ENCODE measurements around the gene HPN.
A peak's percentile ranks its signal among the peaks of the same experiment; 100 is the strongest.
"Not testable (repeated sequence)": the region's sequence is repeated elsewhere in the genome, so short reads cannot be mapped to it uniquely, and the experiment has no call there.

The HPN gene

DNA sequence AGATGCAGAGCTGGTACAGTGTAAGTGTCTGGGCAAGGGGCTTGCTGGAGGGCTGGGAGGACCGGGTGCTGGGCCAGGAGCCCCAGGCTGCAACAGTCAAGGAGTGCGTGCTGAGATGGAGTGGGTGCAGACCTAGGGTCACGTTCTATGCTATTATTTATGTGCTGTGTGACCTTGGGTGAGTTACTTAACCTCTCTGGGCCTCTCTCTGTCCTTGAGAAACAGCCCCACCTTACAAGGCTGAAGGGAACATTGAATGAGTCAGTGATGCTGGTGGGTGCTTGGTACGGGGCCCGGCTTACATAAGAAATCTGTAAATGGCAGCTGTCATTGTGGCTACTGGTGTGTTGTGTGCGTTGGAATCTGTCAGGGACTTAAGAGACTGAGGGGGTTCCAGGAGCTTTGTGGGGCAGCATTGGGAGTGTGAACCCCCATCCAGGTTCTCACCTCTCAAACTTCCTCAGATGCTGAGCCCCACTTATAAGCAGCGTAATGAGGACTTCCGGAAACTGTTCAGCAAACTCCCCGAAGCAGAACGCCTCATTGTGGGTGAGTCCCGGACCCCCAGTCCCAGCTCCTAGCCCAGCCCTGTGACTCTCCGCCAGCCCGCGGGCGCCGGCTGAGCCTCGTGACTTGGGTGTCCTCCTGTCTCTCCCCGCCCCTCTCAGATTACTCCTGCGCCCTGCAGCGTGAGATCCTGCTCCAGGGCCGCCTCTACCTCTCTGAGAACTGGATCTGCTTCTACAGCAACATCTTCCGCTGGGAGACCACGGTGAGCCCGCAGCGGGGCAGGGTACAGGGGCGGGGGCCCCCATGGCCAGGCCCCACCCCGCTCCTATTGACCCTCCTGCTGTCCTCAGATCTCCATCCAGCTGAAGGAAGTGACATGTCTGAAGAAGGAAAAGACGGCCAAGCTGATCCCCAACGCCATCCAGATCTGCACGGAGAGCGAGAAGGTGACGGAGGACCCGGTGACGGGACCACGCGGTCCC, 31.8 kb upstream of the HPN start:
- no peak for TF ChIP-seq SPI1 (IDR thresholded peaks at IDR 0.05; ENCODE audit: low read depth, low read length)
- TF ChIP-seq TAF1 (IDR thresholded peaks at IDR 0.05; ENCODE audit: low read depth, low read length) = no peak
- no peak for TF ChIP-seq POU2F2 (IDR thresholded peaks at IDR 0.05; ENCODE audit: low read depth, low read length)
- TF ChIP-seq PAX5 (IDR thresholded peaks at IDR 0.05; ENCODE audit: insufficient read depth, low read length, severe bottlenecking) = no peak
- TF ChIP-seq POLR2AphosphoS5 (IDR thresholded peaks at IDR 0.05; ENCODE audit: low read depth, low read length) = no peak
- no peak for TF ChIP-seq POLR2A (IDR thresholded peaks at IDR 0.05; ENCODE audit: low read depth, low read length)
- FAIRE-seq (no peak), DNase-seq (ENCODE audit: insufficient read length, low spot score) (no peak)

DNA sequence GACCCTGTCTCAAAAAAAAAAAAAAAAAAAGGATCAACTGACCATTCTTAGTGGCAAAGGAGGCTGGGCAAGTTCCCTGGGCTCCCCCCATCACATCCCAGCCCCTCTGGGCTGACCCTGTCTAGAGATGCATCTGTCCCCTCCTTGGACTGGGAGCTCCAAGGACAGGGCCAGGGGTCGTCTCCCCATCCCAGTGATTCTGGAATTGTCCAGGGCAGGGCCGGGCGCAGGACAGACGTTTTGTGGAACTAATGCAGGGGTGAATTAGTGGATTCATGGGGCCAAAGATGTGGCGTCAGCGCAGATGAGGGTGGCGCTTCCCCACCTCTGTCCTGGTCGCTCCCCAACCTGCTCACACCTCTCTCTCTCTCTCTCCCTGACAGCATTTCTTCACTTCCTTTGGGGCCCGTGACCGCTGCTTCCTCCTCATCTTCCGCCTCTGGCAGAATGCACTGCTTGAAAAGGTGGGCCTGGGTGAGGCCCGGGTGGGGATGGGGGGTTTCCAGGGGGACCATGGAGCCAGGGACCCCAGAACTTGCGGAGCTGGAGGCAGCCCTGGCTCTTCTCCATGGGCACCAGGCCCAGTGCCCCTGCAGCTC, 30.3 kb upstream of the HPN start:
- DNase-seq (ENCODE audit: insufficient read length, low spot score) (no peak), FAIRE-seq (no peak)
- TF ChIP-seq SPI1 (IDR thresholded peaks at IDR 0.05; ENCODE audit: low read depth, low read length) (no peak), PAX5 (IDR thresholded peaks at IDR 0.05; ENCODE audit: insufficient read depth, low read length, severe bottlenecking) (no peak), TAF1 (IDR thresholded peaks at IDR 0.05; ENCODE audit: low read depth, low read length) (no peak), POLR2A (IDR thresholded peaks at IDR 0.05; ENCODE audit: low read depth, low read length) (no peak), POU2F2 (IDR thresholded peaks at IDR 0.05; ENCODE audit: low read depth, low read length) (no peak), POLR2AphosphoS5 (IDR thresholded peaks at IDR 0.05; ENCODE audit: low read depth, low read length) (no peak)

DNA sequence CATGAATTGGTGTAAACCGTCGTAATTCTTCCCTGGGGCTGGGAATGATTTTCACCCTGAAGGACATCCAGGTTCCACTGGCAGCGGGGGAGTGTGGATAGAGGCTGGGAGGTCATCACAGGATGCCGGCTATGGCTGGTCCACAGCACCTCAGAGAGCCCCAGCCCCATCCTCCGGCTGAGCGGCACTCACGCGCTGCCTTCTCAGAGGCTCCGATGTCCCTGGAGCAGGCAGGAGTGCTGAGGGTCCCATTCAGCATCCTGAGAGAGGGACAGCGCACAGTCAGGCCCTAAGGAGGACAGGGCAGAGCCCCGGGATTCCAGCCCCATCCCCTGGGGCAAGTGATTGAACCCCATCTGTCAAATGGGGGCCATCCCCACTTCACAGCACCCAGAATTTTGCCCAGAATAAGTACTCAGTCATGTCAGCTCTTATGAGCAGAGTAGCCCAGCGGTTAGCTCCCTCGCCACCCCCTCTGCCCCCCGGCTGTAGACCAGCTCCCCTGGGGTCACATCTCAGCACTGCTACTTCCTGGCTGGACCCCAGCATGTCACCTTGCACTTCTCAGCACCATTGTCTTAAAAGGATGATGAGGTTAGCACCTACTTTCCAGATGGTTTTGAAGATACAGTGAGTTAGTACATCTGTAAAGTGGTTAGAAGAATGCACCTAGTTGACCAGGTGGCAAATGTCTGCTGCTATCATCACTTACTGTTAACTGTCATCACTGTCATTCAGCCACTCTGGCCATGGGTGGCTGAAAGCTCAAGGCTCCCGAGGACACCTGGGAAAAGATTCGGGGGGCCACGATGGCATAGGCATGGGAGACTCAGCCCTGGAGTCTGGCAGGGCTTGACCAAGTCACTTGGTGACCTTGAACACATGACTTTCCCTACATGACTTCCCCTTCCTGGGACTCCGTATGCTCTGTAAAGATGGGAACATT, 29.5 kb upstream of the HPN start:
- DNase-seq (ENCODE audit: insufficient read length, low spot score) (no peak), FAIRE-seq (peak; percentile 65)
- TF ChIP-seq TAF1 (IDR thresholded peaks at IDR 0.05; ENCODE audit: low read depth, low read length) (no peak), POLR2AphosphoS5 (IDR thresholded peaks at IDR 0.05; ENCODE audit: low read depth, low read length) (no peak), SPI1 (IDR thresholded peaks at IDR 0.05; ENCODE audit: low read depth, low read length) (no peak), POU2F2 (IDR thresholded peaks at IDR 0.05; ENCODE audit: low read depth, low read length) (no peak), POLR2A (IDR thresholded peaks at IDR 0.05; ENCODE audit: low read depth, low read length) (no peak), PAX5 (IDR thresholded peaks at IDR 0.05; ENCODE audit: insufficient read depth, low read length, severe bottlenecking) (no peak)

DNA sequence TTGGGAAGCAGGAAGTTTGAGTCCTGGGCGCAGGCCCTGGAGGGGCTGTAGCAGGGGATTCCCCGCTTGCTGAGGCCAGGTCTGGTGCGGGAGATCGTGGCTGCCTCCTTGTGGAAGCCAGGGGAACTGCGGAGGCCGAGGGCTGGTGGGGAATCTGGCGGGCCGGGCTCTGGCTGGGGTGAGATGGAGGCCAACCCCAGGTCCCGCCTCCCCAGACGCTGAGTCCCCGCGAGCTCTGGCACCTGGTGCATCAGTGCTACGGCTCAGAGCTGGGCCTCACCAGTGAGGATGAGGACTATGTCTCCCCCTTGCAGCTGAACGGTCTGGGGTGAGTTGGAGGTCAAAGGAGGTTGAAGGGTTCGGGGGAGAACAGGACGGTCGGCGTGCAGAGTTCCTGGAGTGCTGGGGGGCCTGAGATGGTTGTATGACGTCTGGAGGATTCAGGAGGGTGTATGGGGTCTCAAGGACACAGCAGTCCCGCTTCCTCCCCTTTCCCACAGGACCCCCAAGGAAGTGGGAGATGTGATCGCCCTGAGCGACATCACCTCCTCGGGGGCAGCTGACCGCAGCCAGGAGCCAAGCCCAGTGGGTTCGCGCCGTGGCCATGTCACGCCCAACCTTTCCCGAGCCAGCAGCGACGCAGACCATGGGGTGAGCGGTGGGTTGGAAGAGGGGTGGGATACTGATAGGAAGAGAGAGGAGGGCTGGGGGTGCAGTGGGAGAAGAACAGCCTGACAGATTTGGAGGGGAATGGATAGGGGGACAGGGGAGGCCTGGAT, 28.3 kb upstream of the HPN start:
- 0 out of 2 replicates have a peak, but pooled peaks have one; percentile 35 for TF ChIP-seq POLR2AphosphoS5 (IDR thresholded peaks at IDR 0.05; ENCODE audit: low read depth, low read length)
- no peak; the same call in 1 of the 2 replicates for TF ChIP-seq POLR2A (IDR thresholded peaks at IDR 0.05; ENCODE audit: low read depth, low read length)
- TF ChIP-seq TAF1 (IDR thresholded peaks at IDR 0.05; ENCODE audit: low read depth, low read length) = no peak
- 0 out of 2 replicates have a peak, but pooled peaks have one; percentile 9 for TF ChIP-seq POU2F2 (IDR thresholded peaks at IDR 0.05; ENCODE audit: low read depth, low read length)
- no peak for TF ChIP-seq SPI1 (IDR thresholded peaks at IDR 0.05; ENCODE audit: low read depth, low read length)
- TF ChIP-seq PAX5 (IDR thresholded peaks at IDR 0.05; ENCODE audit: insufficient read depth, low read length, severe bottlenecking) = no peak
- DNase-seq (ENCODE audit: insufficient read length, low spot score) (peak; percentile 95), FAIRE-seq (peak; percentile 82)

- DNase-seq (ENCODE audit: insufficient read length, low spot score) = no peak
- peak; percentile 67 for FAIRE-seq
- TF ChIP-seq POLR2AphosphoS5 (IDR thresholded peaks at IDR 0.05; ENCODE audit: low read depth, low read length) (no peak), TAF1 (IDR thresholded peaks at IDR 0.05; ENCODE audit: low read depth, low read length) (no peak), PAX5 (IDR thresholded peaks at IDR 0.05; ENCODE audit: insufficient read depth, low read length, severe bottlenecking) (no peak), SPI1 (IDR thresholded peaks at IDR 0.05; ENCODE audit: low read depth, low read length) (no peak), POLR2A (IDR thresholded peaks at IDR 0.05; ENCODE audit: low read depth, low read length) (no peak), POU2F2 (IDR thresholded peaks at IDR 0.05; ENCODE audit: low read depth, low read length) (no peak)
Observed at GRCh38 chr19:35013820-35014754, 27.4 kb upstream of the HPN start.

DNA sequence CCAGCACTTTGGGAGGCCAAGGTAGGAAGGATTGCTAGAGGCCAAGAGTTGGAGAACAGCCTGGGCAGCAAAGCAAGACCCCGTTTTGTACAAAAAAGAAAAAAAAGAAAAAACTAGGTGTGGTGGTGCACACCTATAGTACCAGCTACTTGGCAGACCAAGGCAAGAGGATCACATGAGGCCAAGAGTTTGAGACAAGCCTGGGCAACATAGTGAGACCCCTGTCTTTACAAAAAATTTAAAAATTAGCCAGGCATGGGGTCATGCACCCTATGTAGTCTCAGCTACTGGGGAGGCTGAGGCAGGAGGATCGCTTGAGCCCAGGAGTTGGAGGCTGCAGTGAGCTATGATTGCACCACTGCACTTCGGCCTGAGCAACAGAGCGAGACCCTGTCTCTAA, 26.7 kb upstream of the HPN start:
- not testable (repeated sequence) for FAIRE-seq; DNase-seq (ENCODE audit: insufficient read length, low spot score)

- no peak for FAIRE-seq
- TF ChIP-seq SPI1 (IDR thresholded peaks at IDR 0.05; ENCODE audit: low read depth, low read length) = no peak
- no peak for TF ChIP-seq POU2F2 (IDR thresholded peaks at IDR 0.05; ENCODE audit: low read depth, low read length)
- TF ChIP-seq POLR2A (IDR thresholded peaks at IDR 0.05; ENCODE audit: low read depth, low read length) = no peak
- TF ChIP-seq PAX5 (IDR thresholded peaks at IDR 0.05; ENCODE audit: insufficient read depth, low read length, severe bottlenecking) = no peak
- TF ChIP-seq POLR2AphosphoS5 (IDR thresholded peaks at IDR 0.05; ENCODE audit: low read depth, low read length) = no peak
- no peak for TF ChIP-seq TAF1 (IDR thresholded peaks at IDR 0.05; ENCODE audit: low read depth, low read length)
- no peak for DNase-seq (ENCODE audit: insufficient read length, low spot score)
Observed at GRCh38 chr19:35015270-35015953, 26.1 kb upstream of the HPN start.

All from GM12891 (cell line).